H9 (cell line): ENCODE data around the gene BTBD1. TPM values are rescaled to one million over a fixed set of nuclear protein-coding genes. Genes with fewer than 3 reads are reported as not detected.

Experiments
- DNase-seq: peaks from one replicate; pipeline ENCODE4 v3.0.0-alpha.2; 2017
- H2AFZ ChIP-seq: one replicate; pipeline ENCODE4 v1.6.1; 2013; ENCODE audit warnings: mild to moderate bottlenecking, low read length, control low read depth, moderate library complexity
- H2AK5ac ChIP-seq: 2 replicates; pipeline ENCODE4 v1.6.1; 2013; ENCODE audit warnings: low read length, control low read depth, mixed read lengths; ENCODE audit not compliant: insufficient read length
- H2BK120ac ChIP-seq: one replicate; pipeline ENCODE4 v1.6.1; 2013; ENCODE audit warnings: low read depth, mild to moderate bottlenecking, low read length, control low read depth, inconsistent platforms; ENCODE audit not compliant: poor library complexity, severe bottlenecking
- H2BK12ac ChIP-seq: 2 replicates; pipeline ENCODE4 v1.6.1; 2013; ENCODE audit warnings: low read length, control low read depth, mixed read lengths, low read depth; ENCODE audit not compliant: insufficient read length
- H2BK15ac ChIP-seq: 2 replicates; pipeline ENCODE4 v1.6.1; 2013; ENCODE audit warnings: low read depth, low read length, control low read depth
- H2BK20ac ChIP-seq: one replicate; pipeline ENCODE4 v1.6.1; 2013; ENCODE audit warnings: low read depth, mild to moderate bottlenecking, low read length, control low read depth, inconsistent platforms; ENCODE audit not compliant: poor library complexity, severe bottlenecking
- H2BK5ac ChIP-seq: 2 replicates; pipeline ENCODE4 v1.6.1; 2013; ENCODE audit warnings: low read length, control low read depth, mixed read lengths; ENCODE audit not compliant: insufficient read length
- H3K14ac ChIP-seq: 2 replicates; pipeline ENCODE4 v1.6.1; 2013; ENCODE audit warnings: low read length, control low read depth; ENCODE audit not compliant: insufficient read depth
- H3K18ac ChIP-seq: 2 replicates; pipeline ENCODE4 v1.6.1; 2013; ENCODE audit warnings: low read depth, mild to moderate bottlenecking, mixed read lengths, low read length, control low read depth; ENCODE audit not compliant: insufficient read length
- H3K23ac ChIP-seq: 2 replicates; pipeline ENCODE4 v1.6.1; 2013; ENCODE audit warnings: low read length, control low read depth, mixed read lengths, low read depth; ENCODE audit not compliant: insufficient read length
- H3K23me2 ChIP-seq: 2 replicates; pipeline ENCODE4 v1.6.1; 2013; ENCODE audit warnings: low read depth, mild to moderate bottlenecking, mixed read lengths, low read length, control low read depth; ENCODE audit not compliant: insufficient read length, poor library complexity, severe bottlenecking
- H3K27ac ChIP-seq: 2 replicates; pipeline ENCODE4 v1.5.1; 2013; ENCODE audit warnings: low read length, control low read depth, mixed read lengths, low read depth; ENCODE audit not compliant: insufficient read length
- H3K27me3 ChIP-seq: 2 replicates; pipeline ENCODE4 v1.6.1; 2013; ENCODE audit warnings: low read length, control low read depth, inconsistent platforms; ENCODE audit not compliant: insufficient read depth
- H3K4ac ChIP-seq: 2 replicates; pipeline ENCODE4 v1.6.1; 2013; ENCODE audit warnings: low read depth, mild to moderate bottlenecking, control low read depth, inconsistent platforms, low read length, moderate library complexity
- H3K4me1 ChIP-seq: 2 replicates; pipeline ENCODE4 v1.6.1; 2013; ENCODE audit warnings: low read length, control low read depth, inconsistent platforms; ENCODE audit not compliant: insufficient read depth
- H3K4me2 ChIP-seq: 2 replicates; pipeline ENCODE4 v1.6.1; 2013; ENCODE audit warnings: low read length, control low read depth, mixed read lengths; ENCODE audit not compliant: insufficient read length, insufficient read depth
- H3K56ac ChIP-seq: 2 replicates; pipeline ENCODE4 v1.6.1; 2013; ENCODE audit warnings: low read depth, mild to moderate bottlenecking, mixed read lengths, low read length, control low read depth; ENCODE audit not compliant: insufficient read length
- H3K79me1 ChIP-seq: 2 replicates; pipeline ENCODE4 v1.6.1; 2013; ENCODE audit warnings: low read depth, mild to moderate bottlenecking, moderate library complexity, low read length, control low read depth, inconsistent platforms; ENCODE audit not compliant: insufficient read depth, poor library complexity, severe bottlenecking
- H3K79me2 ChIP-seq: 2 replicates; pipeline ENCODE4 v1.6.1; 2013; ENCODE audit warnings: low read length, control low read depth, inconsistent platforms; ENCODE audit not compliant: insufficient read depth
- H3K9ac ChIP-seq: 2 replicates; pipeline ENCODE4 v1.6.1; 2013; ENCODE audit warnings: low read length, control low read depth, mixed read lengths; ENCODE audit not compliant: insufficient read length; ENCODE audit errors: extremely low read depth
- H3K9me3 ChIP-seq: one replicate; pipeline ENCODE4 v1.6.1; 2013; ENCODE audit warnings: low read depth, low read length, inconsistent platforms; ENCODE audit not compliant: control insufficient read depth
- H3T11ph ChIP-seq: one replicate; pipeline ENCODE4 v1.6.1; 2013; ENCODE audit warnings: mild to moderate bottlenecking, low read length, control low read depth, inconsistent platforms
- H4K20me1 ChIP-seq: one replicate; pipeline ENCODE4 v1.6.1; 2013; ENCODE audit not compliant: control insufficient read depth, insufficient read length, insufficient read depth
- H4K5ac ChIP-seq: 2 replicates; pipeline ENCODE4 v1.6.1; 2013; ENCODE audit warnings: low read depth, mild to moderate bottlenecking, mixed read lengths, low read length, control low read depth; ENCODE audit not compliant: insufficient read length
- H4K8ac ChIP-seq: replicated peaks from 2 replicates; pipeline ENCODE4 v1.6.1; 2013; ENCODE audit warnings: low read length, control low read depth, mixed read lengths, low read depth; ENCODE audit not compliant: insufficient read length
- H4K91ac ChIP-seq: 2 replicates; pipeline ENCODE4 v1.6.1; 2013; ENCODE audit warnings: low read depth, mild to moderate bottlenecking, moderate library complexity, mixed read lengths, low read length, control low read depth; ENCODE audit not compliant: insufficient read length
- H3K27ac Mint-ChIP-seq, 3 experiments: 2 replicates in 2 of 3; 3 replicates in 1 of 3; pipeline ENCODE4 v1.8.0; 2020 to 2021; ENCODE audit warnings: mixed read lengths in 3 of 3, mild to moderate bottlenecking in 1 of 3, moderate library complexity in 1 of 3
- H3K27me3 Mint-ChIP-seq: 2 replicates; pipeline ENCODE4 v1.8.0; 2021; ENCODE audit warnings: low read depth, mild to moderate bottlenecking, moderate library complexity, mixed read lengths
- H3K36me3 Mint-ChIP-seq, 3 experiments: 2 replicates in 2 of 3; 3 replicates in 1 of 3; pipeline ENCODE4 v1.8.0; 2020 to 2021; ENCODE audit warnings: low read depth in 3 of 3, mixed read lengths in 3 of 3; ENCODE audit not compliant: insufficient read depth in 1 of 3
- H3K4me1 Mint-ChIP-seq, 2 experiments: 2 replicates each; pipeline ENCODE4 v1.8.0; 2020; ENCODE audit warnings: mixed read lengths in 2 of 2
- H3K4me3 Mint-ChIP-seq, 2 experiments: 2 replicates in 1 of 2; 3 replicates in 1 of 2; pipeline ENCODE4 v1.8.0; 2020 to 2021; ENCODE audit warnings: mild to moderate bottlenecking in 2 of 2, mixed read lengths in 2 of 2, moderate library complexity in 1 of 2
- H3K9me3 Mint-ChIP-seq, 2 experiments: 2 replicates in 1 of 2; 3 replicates in 1 of 2; pipeline ENCODE4 v1.8.0; 2020; ENCODE audit warnings: mild to moderate bottlenecking in 2 of 2, mixed read lengths in 2 of 2, moderate library complexity in 1 of 2
- CTCF ChIP-seq: fragments of 200-600 bp; sonication (generic); conservative IDR thresholded peaks from 3 replicates; pipeline ENCODE4 v1.8.0; 2021; ENCODE audit warnings: antibody characterized with exemption, mild to moderate bottlenecking
- WGBS: extraction: QIAGEN DNeasy Blood & Tissue Kit; methylation state at CpG from one replicate; pipeline ENCODE4 v1.1.7; 2013; ENCODE audit warnings: missing lambda C conversion rate, low lambda C conversion rate, mixed read lengths; ENCODE audit not compliant: insufficient read length; ENCODE audit errors: extremely low coverage; 5-methylcytosine and 5-hydroxymethylcytosine counted together
- total RNA-seq: library from RNA; stranded (reverse); gene quantifications from 2 replicates; pipeline ENCODE4 v1.2.1, GENCODE V29; 2021

Gene BTBD1
- total RNA-seq, 1 experiment from 2014 or later, result 43.3 TPM

GRCh38 chr15:83114856-83115255 is 47.8 kb upstream of the BTBD1 start:
- Histone ChIP-seq H3K14ac (no peak overlapping the region), H2BK12ac (no peak overlapping the region), H3K9ac (no peak overlapping the region), H3K18ac (no peak overlapping the region), H3K79me2 (no peaks in the 10 kb centered on the region), H3K23me2 (no peaks in the 10 kb centered on the region), H3K9me3 (no peaks in the 10 kb centered on the region), H3K27me3 (no peaks in the 10 kb centered on the region), H2BK120ac (no peak overlapping the region), H3K4me2 (no peak overlapping the region), H3K4ac (no peak overlapping the region), H4K5ac (no peak overlapping the region), H4K8ac (no peak overlapping the region), H3K79me1 (no peaks in the 10 kb centered on the region), H3K4me1 (no peaks in the 10 kb centered on the region), H2AK5ac (no peak overlapping the region), H4K20me1 (no peaks in the 10 kb centered on the region), H3K56ac (no peak overlapping the region), H2BK5ac (no peak overlapping the region), H3K23ac (no peak overlapping the region), H4K91ac (no peak overlapping the region), H2AFZ (no peak overlapping the region), H2BK20ac (no peak overlapping the region), H3T11ph (no peak overlapping the region), H3K27ac (no peak overlapping the region), H2BK15ac (no peak overlapping the region)
- H3K4me1 Mint-ChIP-seq, result peaks cover 0 to 6% of the 10 kb centered on the region in 2 experiments; a peak in 1 of 4 replicates
- no CpG with 5 or more reads among the region's 6 CpGs for WGBS
- H3K27ac Mint-ChIP-seq, result no peak overlapping the region
- no peak overlapping the region for H3K4me3 Mint-ChIP-seq
- no peak for DNase-seq
- peaks cover 0 to 4% (median 0%) of the 10 kb centered on the region in 3 experiments; a peak in 3 of 7 replicates for H3K36me3 Mint-ChIP-seq
- peaks cover 7% of the 10 kb centered on the region for H3K27me3 Mint-ChIP-seq
- peaks cover 0 to 6% of the 10 kb centered on the region in 2 experiments; a peak in 2 of 5 replicates for H3K9me3 Mint-ChIP-seq
- TF ChIP-seq CTCF, result no peak
